GM19025 (cell line): ENCODE measurements around the gene C1QTNF6.
"Not testable (repeated sequence)": the region's sequence is repeated elsewhere in the genome, so short reads cannot be mapped to it uniquely, and the experiment has no call there.

Experiments used
- ATAC-seq: cut with Tn5 transposase; IDR thresholded peaks from one replicate; pipeline ENCODE4 v1.9.1; 2021; ENCODE audit warnings: mild to moderate bottlenecking, low read depth, moderate library complexity; ENCODE audit not compliant: unreplicated experiment

Gene C1QTNF6

GRCh38 chr22:37187891-37188761, at the start of gene C1QTNF6:
TSS of gene C1QTNF6 (minus strand) at chr22:37188247. CDS start at chr22:37188213, 34 bp downstream.
- no peak for ATAC-seq

- no peak for ATAC-seq
Measured at GRCh38 chr22:37235897-37236607, 48.0 kb upstream of the C1QTNF6 start.

- ATAC-seq = no peak
Measured at GRCh38 chr22:37234736-37235711, 47.0 kb upstream of the C1QTNF6 start.

- no peak for ATAC-seq
Measured at GRCh38 chr22:37233751-37234631, 45.9 kb upstream of the C1QTNF6 start.

GRCh38 chr22:37233371-37233750, 45.3 kb upstream of the C1QTNF6 start:
- ATAC-seq = not testable (repeated sequence)

GRCh38 chr22:37232140-37232998, 44.3 kb upstream of the C1QTNF6 start:
- ATAC-seq = no peak

GRCh38 chr22:37231406-37232139, 43.5 kb upstream of the C1QTNF6 start:
- ATAC-seq = no peak

GRCh38 chr22:37230673-37231405, 42.8 kb upstream of the C1QTNF6 start:
- no peak for ATAC-seq

- ATAC-seq = peak; percentile 52
Measured at GRCh38 chr22:37229805-37230672, 42.0 kb upstream of the C1QTNF6 start.

- ATAC-seq = no peak
Measured at GRCh38 chr22:37229012-37229804, 41.2 kb upstream of the C1QTNF6 start.

- ATAC-seq = no peak
Measured at GRCh38 chr22:37228106-37229011, 40.3 kb upstream of the C1QTNF6 start.

- ATAC-seq = no peak
Measured at GRCh38 chr22:37226514-37226913, 38.5 kb upstream of the C1QTNF6 start.

GRCh38 chr22:37226087-37226486, 38.0 kb upstream of the C1QTNF6 start:
- ATAC-seq = no peak

- ATAC-seq = no peak
Measured at GRCh38 chr22:37225481-37225880, 37.4 kb upstream of the C1QTNF6 start.
